NCI-H69 (cell line): ENCODE measurements around the gene GPR21.

Experiments
- DNase-seq: peaks from one replicate; lab custom pipeline; 2025; lab: John Stamatoyannopoulos, UW

GPR21 gene

DNA sequence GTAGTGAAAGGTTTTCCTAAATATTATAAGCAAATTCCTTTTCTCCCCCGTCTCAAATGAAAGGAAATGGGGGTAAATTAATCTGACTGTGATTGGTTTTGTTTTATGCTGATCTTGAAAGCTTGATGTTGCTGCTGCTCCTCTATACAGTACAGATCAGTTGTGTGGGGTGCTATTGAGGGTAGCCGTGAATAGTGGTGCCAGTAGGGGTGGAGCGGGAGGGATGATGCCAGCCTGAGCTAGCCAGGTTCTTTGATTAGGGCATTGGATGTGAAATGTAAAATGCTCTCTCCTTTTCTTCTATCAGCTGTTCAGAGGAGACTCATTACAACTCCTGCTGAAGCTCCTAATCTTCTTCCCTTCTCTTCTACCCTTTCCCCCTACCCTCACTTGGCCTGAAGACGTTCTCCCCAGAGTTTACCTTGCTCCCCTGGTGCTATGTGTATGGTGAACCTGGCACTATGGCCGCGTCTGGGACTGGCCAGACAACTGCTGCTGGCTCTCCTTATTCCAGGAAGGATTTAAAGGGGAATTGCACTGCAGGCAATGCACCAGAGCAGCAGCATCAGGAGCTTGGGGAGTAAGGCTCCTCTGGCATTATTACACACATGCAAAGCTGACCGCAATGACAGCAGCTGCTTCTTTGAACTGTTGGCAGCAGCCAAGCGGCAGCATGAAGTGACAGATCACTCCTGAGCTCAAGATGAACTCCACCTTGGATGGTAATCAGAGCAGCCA, 566 bp downstream of the GPR21 start:
- no peak for DNase-seq

GRCh38 chr9:123034881-123035510, 1.5 kb downstream of the GPR21 start:
- DNase-seq = no peak

- DNase-seq = no peak
Observed at GRCh38 chr9:123035791-123036190, 2.3 kb downstream of the GPR21 start.

DNA sequence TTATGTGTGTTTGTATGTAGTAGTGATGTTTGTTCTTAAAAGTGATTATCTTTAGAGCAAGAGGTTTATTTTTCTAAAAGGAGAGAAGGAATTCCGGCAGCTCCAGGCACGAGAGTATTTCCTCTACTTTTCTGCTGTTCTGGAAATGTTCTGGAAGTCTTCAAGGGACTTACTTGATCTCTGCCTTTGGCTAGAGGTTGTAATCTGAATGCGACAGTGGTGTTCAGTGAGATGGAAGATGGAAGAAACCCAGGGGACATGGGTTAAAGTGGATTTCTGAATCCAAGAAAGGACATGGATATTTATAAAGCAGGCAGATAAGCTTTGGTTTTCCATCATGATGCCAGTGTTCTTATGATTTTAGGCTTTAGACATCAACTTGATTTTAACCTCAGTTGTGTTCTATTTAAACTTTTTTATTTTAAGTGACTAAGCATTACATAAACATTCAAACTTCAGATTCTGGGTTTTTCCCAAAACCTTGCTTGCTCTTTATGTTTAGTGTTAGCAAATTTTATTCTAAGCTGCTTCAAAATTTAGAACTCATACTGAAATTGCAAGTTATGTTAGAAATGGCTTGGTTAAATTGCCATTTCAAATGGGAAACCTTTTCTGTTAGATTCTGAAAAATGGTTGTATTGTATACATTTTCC, 3.6 kb downstream of the GPR21 start:
- DNase-seq = no peak

GRCh38 chr9:123039617-123040219, 6.3 kb downstream of the GPR21 start:
- DNase-seq = no peak

GRCh38 chr9:123040801-123041200, 7.3 kb downstream of the GPR21 start:
- DNase-seq = no peak

GRCh38 chr9:123041489-123041888, 8.0 kb downstream of the GPR21 start:
- no peak for DNase-seq

DNA sequence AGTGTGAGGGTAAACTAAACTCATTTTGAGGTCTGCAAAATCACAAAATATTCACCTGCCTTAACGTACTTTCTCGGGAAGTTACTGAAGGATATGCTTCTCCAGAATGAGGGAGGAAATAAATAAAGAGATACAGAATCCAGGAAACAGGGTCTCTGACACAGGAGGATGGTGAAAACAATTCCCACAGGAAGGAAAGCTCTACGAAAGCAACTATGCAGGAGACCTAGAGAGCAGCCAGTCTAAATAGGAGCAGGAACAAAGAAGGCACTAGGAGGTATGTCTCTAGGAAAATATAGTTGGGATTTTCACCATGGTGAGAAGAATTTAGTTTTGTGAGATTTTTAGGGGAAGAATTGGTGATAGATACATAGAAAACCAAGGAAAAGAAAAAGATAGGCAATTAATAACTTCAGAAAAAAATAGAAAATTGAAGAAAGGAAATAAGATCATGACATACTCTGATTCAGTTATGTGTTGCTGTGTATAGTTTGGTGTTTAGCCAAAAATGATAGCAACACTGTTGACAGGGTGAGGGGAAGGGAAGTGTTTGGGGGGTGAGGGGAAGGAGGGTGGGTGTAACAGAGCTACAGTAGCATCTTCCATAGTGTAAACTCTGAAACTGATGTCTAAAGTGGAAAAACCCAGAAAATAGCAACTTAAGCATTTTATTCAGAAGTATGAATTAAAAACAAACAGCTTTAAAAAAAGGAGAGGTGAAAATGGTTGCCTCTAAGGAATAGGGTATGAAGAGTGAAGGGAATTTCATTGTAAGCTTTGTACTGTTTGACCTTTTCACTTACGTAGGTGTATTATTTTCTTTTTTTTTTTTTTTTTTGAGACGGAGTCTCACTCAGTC, 9.8 kb downstream of the GPR21 start:
- no peak for DNase-seq

DNA sequence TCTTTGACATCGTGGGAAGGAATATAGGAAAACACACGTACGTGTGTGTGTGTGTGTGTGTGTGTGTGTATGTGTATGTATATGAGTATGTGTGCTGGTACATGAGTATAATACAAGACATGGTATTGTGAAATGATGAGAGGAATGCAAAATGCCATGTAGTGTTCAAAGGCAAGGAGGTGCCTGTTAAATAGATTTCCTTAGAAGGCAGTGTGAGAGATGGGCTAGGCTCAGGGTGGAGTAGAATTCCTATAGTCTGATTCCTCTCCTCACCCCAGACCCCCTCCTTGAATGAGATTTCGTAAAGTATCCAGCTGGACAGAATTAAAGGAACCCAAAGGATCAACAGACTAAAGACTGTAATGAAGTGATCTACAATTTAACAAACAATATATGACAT, 11.1 kb downstream of the GPR21 start:
- DNase-seq = no peak

GRCh38 chr9:123046406-123047195, 13.1 kb downstream of the GPR21 start:
- no peak for DNase-seq

DNA sequence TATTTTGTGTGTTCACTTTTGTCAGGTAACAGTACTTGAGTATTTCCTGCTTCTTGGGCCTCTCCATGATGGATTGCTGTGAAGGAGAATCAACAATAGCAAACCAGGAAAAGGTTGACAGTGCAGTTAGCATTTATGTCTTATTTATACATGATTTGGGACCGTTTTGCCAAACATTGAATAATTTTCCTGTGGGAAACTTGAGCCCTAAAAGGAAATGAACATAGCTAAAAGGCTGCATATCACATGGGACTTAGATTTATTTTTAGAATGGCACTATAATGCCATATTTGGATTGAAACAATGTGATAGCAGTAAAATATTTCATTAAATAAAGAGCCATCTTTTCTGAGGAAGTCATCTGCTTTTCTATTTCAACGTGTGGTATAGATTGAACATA, 15.3 kb downstream of the GPR21 start:
- peak; percentile 21 for DNase-seq

GRCh38 chr9:123049589-123050222, 16.2 kb downstream of the GPR21 start:
- peak; percentile 58 for DNase-seq

GRCh38 chr9:123053046-123053445, 19.6 kb downstream of the GPR21 start:
- DNase-seq = no peak

DNA sequence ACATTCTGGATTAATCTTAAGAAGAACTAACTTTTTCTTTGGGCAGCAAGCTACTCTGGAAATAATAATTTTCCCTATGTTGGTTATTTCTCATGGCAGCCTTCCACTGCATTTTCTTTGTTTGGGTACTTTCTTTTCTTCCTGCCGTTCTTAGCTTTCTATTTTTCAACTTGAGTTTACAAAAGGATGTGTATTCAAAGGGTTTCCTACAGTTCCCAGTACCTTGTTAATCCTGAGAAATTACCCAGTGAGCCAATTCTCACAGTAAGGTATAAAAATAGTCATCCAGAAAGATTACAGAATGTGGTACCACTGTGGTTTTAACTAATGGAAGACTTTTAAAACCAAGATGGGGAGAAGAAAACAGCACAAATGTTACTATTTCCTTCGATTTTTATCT, 20.2 kb downstream of the GPR21 start:
- DNase-seq = no peak

GRCh38 chr9:123058834-123059233, 25.4 kb downstream of the GPR21 start:
- DNase-seq = no peak

DNA sequence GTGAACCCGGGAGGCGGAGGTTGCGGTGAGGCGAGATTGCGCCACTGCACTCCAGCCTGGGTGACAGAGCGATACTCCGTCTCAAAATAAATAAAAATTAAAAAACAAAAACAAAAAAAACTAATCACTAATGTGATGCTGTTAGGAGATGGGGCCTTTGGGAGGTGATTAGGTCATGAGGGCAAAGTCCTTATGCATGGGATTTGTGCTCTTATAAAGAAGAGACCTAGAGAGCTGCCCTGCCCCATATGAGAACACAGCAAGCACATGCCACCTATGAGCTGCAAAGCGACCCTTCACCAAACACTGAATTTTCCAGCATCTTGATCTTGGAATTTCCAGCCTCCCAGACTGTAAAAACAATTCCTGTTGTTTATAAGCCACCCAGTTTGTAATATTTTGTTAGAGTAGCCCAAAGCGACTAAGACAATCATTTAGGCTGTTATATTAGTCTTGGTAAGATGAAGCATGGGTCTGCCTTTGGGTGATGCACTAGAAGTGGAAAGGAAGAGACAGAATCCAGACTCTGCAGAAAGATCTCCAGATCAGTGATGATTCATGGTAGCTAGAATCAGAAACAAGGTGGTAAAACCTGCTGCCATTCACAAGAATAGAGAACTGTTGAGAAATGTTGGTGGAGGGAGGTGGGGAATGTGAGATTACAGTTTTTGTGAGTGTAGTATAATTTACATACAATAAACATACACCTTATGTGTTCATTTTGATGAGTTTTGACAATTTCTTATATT, 26.2 kb downstream of the GPR21 start:
- DNase-seq = no peak

GRCh38 chr9:123061216-123061615, 27.7 kb downstream of the GPR21 start:
- DNase-seq = no peak

DNA sequence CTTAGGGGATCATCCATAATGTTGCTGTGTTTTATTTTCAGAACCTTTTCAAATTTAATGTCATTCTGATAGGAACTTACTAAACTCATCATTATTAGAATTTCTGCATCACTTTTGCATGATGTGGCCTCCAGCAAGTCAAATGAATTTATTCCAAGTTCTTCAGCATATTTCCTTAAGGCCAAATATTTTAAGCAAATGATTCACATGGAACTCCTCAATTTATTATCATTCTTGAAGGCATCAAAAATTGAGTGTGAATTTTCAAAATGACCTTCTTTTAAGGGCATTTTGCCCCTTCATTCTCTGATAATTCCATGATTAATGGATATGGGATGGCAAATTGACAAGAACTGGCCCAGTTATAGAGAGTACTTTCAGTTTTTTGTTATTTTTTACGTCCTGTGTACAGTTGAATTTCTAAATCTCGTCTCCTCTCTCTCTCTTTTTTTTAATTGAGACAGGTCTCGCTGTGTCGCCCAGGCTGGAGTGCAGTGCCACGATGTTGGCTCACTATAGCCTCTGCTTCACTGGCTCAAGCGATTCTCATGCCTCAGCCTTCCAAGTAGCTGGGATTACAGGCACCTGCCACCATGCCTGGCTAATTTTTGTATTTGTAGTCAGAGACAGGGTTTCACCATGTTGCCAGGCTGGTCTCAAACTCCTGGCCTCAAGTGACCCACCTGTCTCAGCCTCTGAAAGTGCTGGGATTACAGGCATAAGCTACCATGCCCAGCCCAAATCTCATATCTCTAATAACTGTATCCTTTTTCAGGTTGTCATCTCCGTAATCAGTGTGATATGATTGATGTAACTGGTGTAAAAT, 29.1 kb downstream of the GPR21 start:
- DNase-seq = no peak

DNA sequence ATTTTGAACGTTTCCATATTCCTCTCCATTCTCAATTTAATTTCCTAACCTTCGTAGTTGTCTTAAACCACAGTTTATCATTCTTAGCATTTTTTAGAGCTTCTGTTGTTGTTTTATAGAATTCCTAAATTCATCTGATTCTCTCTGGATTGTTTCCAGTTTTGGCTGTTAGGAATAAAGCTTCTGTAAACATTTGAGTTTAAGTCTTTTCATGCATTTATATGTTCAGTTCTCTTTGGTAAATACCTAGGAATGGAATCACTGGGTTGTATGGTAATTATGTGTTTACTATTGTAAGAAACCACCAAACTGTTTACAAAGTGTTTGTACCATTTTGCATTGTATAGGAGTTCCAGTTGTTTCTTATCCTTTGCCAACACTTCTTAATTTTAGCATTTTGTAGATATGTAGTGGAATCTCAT, 29.7 kb downstream of the GPR21 start:
- no peak for DNase-seq
